Tibial nerve (tissue), 4 donors: Measurements from ENCODE around the gene NPVF.

Experiments used
- EP300 ChIP-seq, 2 donors: sonication (generic); formaldehyde crosslinking; IDR thresholded peaks; one replicate each; pipeline ENCODE4 v1.6.1; 2017; ENCODE audit warnings: antibody characterized with exemption in 2 of 2, mild to moderate bottlenecking in 1 of 2
- POLR2A ChIP-seq, 2 donors: fragments of 450-650 bp; IDR thresholded peaks; one replicate each; pipeline ENCODE4 v1.6.1; 2017; ENCODE audit warnings: antibody characterized with exemption in 2 of 2, mild to moderate bottlenecking in 2 of 2, moderate library complexity in 2 of 2
- TF ChIP-seq, protein P1 (sequence below), 5 experiments: fragments of 200-600 bp in 3 of 5; fragments of 450-650 bp in 2 of 5; sonication (generic) in 3 of 5; IDR thresholded peaks; one replicate each; pipeline ENCODE4 v1.5.1; 2016 to 2019; ENCODE audit warnings: antibody characterized with exemption in 5 of 5, mild to moderate bottlenecking in 3 of 5, moderate library complexity in 2 of 5

DNA sequence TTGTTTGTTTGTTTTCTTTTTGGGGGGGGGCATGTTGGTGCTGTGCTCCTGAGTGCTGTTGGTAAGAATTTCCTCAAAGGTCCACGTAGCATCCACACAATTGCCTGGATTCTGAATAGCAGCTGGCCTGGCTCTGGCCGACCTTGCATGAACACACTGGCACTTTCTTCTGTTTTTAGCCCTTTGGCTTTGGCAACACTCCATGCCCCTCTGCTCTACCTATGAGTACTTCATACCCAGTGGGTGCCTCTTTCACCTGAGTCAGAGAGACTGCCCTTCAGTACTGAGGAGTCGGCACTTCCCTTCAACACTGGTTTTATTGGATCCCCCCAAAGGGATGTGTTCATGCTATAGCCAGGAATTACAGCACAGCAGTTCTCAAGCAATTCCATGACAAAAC, 7.2 kb upstream of the NPVF start:
- TF ChIP-seq POLR2A (IDR thresholded peaks at IDR 0.05), result no peak
- TF ChIP-seq, protein P1, sequence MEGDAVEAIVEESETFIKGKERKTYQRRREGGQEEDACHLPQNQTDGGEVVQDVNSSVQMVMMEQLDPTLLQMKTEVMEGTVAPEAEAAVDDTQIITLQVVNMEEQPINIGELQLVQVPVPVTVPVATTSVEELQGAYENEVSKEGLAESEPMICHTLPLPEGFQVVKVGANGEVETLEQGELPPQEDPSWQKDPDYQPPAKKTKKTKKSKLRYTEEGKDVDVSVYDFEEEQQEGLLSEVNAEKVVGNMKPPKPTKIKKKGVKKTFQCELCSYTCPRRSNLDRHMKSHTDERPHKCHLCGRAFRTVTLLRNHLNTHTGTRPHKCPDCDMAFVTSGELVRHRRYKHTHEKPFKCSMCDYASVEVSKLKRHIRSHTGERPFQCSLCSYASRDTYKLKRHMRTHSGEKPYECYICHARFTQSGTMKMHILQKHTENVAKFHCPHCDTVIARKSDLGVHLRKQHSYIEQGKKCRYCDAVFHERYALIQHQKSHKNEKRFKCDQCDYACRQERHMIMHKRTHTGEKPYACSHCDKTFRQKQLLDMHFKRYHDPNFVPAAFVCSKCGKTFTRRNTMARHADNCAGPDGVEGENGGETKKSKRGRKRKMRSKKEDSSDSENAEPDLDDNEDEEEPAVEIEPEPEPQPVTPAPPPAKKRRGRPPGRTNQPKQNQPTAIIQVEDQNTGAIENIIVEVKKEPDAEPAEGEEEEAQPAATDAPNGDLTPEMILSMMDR (IDR thresholded peaks at IDR 0.05), result no peak
- no peak for TF ChIP-seq EP300 (IDR thresholded peaks at IDR 0.05)
